Retinal pigment epithelial cell (primary cell): ENCODE measurements around the gene ERICH3.

Experiments
- DNase-seq: peaks from one replicate; pipeline ENCODE4 v3.0.0-alpha.2; 2010; ENCODE audit warnings: low read depth
- H3K4me3 ChIP-seq: 2 replicates; pipeline ENCODE4 v1.5.1; 2011; ENCODE audit warnings: mild to moderate bottlenecking, low read length, control low read depth, moderate library complexity
- TF ChIP-seq, protein P1 (sequence below): conservative IDR thresholded peaks from 2 replicates; pipeline ENCODE4 v1.5.1; 2011; ENCODE audit warnings: low read depth, low read length, control low read depth, inconsistent platforms

Gene ERICH3

DNA sequence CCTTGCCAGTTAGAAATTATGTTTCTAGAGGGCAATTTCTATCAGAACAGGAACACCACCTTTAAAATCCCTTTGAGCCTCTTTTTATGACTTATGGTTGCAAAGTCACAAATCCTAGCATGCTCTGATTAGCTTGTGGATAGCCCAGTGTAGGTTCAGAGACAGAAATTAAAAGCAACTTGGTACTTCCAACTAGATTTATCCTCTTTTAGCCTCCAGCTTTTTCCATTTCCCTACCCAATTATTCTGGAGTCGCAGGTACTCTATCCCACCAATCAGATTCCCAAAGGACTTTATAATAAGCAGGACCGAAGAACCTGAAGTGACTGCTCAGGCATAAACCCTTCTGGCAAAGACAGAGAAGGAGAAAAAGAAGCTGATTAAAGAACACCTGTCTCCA is 127.8 kb downstream of the ERICH3 start:
- TF ChIP-seq, protein P1, sequence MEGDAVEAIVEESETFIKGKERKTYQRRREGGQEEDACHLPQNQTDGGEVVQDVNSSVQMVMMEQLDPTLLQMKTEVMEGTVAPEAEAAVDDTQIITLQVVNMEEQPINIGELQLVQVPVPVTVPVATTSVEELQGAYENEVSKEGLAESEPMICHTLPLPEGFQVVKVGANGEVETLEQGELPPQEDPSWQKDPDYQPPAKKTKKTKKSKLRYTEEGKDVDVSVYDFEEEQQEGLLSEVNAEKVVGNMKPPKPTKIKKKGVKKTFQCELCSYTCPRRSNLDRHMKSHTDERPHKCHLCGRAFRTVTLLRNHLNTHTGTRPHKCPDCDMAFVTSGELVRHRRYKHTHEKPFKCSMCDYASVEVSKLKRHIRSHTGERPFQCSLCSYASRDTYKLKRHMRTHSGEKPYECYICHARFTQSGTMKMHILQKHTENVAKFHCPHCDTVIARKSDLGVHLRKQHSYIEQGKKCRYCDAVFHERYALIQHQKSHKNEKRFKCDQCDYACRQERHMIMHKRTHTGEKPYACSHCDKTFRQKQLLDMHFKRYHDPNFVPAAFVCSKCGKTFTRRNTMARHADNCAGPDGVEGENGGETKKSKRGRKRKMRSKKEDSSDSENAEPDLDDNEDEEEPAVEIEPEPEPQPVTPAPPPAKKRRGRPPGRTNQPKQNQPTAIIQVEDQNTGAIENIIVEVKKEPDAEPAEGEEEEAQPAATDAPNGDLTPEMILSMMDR: no peak
- H3K4me3 ChIP-seq: no peak overlapping the region
- DNase-seq: no peak

DNA sequence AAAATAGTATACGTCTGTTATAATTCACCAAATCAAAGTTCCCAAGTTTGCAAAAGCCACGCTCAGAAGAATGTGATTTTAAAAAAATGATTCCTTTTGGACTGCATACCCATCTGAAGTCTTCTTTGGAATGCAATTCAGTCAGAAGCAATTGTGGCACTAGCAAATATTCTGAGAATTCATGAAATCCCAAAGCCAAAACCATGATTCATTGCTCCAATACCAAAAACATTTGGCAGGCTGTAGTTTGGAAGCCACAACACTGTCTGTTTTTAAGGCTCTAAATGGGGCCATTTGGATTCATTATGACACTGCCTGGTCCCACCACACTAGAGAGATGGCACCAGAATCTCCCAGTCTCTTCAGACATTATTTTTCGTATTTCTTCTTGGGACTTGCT is 139.4 kb downstream of the ERICH3 start:
- DNase-seq: no peak
- TF ChIP-seq, protein P1: no peak
- H3K4me3 ChIP-seq: no peak overlapping the region

DNA sequence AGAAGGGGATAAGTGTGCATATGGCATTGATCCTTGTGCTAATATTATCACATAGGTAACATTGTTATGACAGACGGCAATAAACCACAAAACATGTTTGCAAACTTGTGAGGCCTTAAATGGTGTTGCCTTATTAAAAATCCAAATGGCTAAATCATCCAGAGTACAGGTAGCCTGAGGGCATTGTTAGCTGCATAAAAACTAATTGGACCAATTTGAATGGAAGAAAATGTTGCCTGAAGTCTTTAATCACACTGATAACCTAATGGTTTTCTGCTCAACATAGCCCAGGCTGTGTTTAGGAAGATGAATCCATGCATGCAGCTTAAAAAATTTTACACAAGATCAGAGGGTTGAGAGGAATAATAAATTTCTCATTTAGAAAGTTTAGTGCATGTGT is 141.8 kb downstream of the ERICH3 start:
- DNase-seq: no peak
- H3K4me3 ChIP-seq: no peak overlapping the region
- TF ChIP-seq, protein P1: no peak

DNA sequence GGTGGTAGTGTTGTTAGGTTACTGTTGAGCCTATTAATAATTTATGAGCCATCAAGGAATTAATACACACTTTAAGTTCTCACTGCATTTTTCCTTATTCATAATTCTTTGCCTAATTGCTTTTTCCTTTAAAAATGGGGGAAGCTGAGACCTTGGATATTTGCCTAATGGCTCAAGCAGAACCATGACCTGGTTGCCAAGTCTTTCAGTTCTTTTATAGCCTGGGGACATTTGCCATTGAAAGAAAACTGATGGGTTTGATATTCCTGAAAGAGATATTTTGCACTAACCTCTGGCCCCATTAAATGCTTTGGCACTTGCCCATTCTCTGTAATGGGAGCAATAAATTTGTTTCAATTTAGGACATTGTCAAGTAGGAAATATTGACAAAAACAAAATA is 142.7 kb downstream of the ERICH3 start:
- H3K4me3 ChIP-seq: no peak overlapping the region
- TF ChIP-seq, protein P1: no peak
- DNase-seq: no peak

DNA sequence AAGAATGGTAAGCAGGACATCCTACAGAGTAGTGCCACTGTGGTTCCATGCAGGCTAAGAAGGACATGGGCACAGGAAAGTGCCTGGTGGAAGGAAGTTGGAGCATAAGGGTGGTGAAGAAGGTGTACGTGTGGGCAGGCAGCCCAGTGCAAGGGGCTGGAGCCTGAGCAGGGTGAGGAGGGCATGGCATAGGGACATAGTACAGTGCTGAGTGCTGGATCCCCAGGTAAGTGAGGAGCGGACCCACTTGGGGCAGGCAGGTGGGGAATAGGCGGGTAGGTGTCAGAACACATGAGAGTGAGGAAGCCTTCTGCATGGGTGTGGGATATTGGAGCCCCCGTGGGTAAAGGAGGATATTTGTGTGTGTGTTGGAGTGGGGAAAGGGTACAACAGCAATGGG is 145.5 kb downstream of the ERICH3 start:
- no peak overlapping the region for H3K4me3 ChIP-seq
- DNase-seq: no peak
- TF ChIP-seq, protein P1: no peak

DNA sequence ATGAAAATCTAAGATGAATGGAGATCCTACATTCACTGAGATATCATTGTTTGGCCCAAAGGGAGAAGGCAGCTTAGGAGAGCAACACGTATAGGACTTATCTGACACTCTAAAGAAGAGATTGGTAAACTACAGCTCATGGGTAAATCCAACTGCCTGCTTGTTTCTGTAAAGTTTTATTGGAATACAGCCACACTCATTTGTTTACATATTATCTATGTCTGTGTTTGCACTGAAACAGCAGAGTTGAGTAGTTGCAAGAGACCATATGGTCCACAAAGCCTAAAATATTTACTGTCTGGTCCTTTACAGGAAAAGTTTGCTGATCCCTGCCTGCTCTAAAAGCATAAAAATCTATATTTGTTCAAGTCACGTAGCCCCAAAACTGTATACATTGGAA is 146.9 kb downstream of the ERICH3 start:
- H3K4me3 ChIP-seq: no peak overlapping the region
- DNase-seq: no peak
- TF ChIP-seq, protein P1: no peak

DNA sequence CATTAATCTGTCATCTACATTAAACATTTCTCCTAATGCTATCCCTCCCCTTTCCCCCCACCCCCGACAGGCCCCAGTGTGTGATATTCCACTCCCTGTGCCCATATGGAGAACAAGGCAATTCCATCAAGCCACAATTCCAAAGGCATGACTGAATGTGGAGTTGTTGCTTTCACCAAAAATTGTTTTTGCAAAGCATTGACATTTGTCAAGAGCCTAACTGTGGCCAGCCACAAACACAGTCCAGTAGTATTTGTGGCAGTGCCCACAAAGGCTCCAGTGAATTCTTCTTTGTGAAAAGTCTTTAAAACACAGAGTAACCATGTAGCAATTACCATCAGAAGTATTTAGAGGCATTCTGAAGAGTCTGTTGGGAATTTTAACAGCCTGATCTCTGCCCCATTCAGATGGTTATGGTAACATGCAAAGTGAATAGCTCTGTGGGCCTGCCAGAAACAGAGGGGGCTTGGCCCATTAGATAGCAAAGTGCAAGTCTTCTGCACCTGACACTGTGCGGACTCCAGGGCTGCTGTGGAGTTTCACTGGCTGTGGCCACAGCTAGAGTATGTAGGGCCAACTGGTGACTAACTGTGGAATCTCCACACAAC is 149.6 kb downstream of the ERICH3 start:
- TF ChIP-seq, protein P1: no peak
- no peak for DNase-seq
- H3K4me3 ChIP-seq: no peak overlapping the region
